Peyer's patch (tissue), 4 donors: ENCODE results near the gene ZC3H4.

Experiments
- POLR2A ChIP-seq, 2 donors: fragments of 450-650 bp; IDR thresholded peaks; one replicate each; pipeline ENCODE4 v1.5.1; 2017; ENCODE audit warnings: antibody characterized with exemption in 2 of 2, mild to moderate bottlenecking in 2 of 2, moderate library complexity in 2 of 2
- TF ChIP-seq, protein P1 (sequence below), 6 experiments: fragments of 450-650 bp in 4 of 6; fragments of 200-600 bp in 2 of 6; sonication (generic) in 1 of 6; IDR thresholded peaks; one replicate each; pipeline ENCODE4 v1.5.1; 2017 to 2019; ENCODE audit warnings: antibody characterized with exemption in 6 of 6, mild to moderate bottlenecking in 3 of 6, moderate library complexity in 1 of 6

DNA sequence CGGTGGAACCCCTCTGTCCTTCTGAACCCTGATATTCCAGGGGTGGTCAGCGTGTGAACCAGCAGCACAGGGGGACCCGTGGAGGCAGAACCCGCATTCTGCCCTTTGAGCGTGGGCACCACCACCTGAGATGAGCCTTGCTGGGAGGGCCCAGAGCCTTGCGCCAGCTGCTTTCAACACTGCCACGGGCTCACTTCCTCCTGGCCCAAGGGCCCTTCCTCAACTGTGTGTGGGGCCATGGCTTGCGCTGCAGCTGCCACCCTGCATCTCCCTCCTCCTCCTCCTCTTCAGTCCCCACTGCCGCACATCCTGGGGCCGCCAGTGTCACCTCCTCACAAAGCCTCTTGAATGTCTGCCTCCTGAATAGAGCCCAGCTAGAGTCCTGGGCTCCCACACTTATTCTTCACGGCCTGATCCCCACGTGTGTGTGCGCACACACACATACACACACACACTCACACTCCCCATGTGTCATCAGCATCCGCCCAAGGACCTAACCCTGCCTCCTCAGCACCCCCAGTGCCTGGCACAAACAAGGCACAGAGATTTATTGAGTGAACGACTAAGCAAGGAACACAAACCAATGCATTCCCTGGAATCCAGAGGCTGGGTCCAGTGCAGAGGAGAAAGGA is 38.3 kb downstream of the ZC3H4 start:
- TF ChIP-seq, protein P1, sequence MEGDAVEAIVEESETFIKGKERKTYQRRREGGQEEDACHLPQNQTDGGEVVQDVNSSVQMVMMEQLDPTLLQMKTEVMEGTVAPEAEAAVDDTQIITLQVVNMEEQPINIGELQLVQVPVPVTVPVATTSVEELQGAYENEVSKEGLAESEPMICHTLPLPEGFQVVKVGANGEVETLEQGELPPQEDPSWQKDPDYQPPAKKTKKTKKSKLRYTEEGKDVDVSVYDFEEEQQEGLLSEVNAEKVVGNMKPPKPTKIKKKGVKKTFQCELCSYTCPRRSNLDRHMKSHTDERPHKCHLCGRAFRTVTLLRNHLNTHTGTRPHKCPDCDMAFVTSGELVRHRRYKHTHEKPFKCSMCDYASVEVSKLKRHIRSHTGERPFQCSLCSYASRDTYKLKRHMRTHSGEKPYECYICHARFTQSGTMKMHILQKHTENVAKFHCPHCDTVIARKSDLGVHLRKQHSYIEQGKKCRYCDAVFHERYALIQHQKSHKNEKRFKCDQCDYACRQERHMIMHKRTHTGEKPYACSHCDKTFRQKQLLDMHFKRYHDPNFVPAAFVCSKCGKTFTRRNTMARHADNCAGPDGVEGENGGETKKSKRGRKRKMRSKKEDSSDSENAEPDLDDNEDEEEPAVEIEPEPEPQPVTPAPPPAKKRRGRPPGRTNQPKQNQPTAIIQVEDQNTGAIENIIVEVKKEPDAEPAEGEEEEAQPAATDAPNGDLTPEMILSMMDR (IDR thresholded peaks at IDR 0.05): no peak
- TF ChIP-seq POLR2A (IDR thresholded peaks at IDR 0.05): no peak
